HCT116 (cell line): ENCODE data around the gene ABCC9.

Source experiments
- POLR2A ChIP-seq: IDR thresholded peaks from 2 replicates; pipeline ENCODE4 v1.7.0; 2011; ENCODE audit warnings: borderline replicate concordance; ENCODE audit not compliant: insufficient read depth, insufficient read length; ENCODE audit errors: extremely low read depth
- POLR2AphosphoS5 ChIP-seq: IDR thresholded peaks from 2 replicates; pipeline ENCODE4 v1.6.1; 2011; ENCODE audit warnings: mild to moderate bottlenecking, low read depth, low read length, moderate library complexity
- RAD21 ChIP-seq: IDR thresholded peaks from 2 replicates; pipeline ENCODE4 v1.6.1; 2012; ENCODE audit warnings: low read depth, mild to moderate bottlenecking
- SIN3A ChIP-seq: IDR thresholded peaks from 2 replicates; pipeline ENCODE4 v1.6.1; 2012; ENCODE audit warnings: low read depth
- TF ChIP-seq, protein P1 (sequence below), 3 experiments: fragments of 200-600 bp in 1 of 3; sonication (generic) in 1 of 3; IDR thresholded peaks in 2 of 3; conservative IDR thresholded peaks in 1 of 3; 2 replicates each; pipeline ENCODE4 v1.5.1; 2012 to 2017; ENCODE audit warnings: low read depth in 2 of 3, low read length in 2 of 3, antibody characterized with exemption in 1 of 3, borderline replicate concordance in 1 of 3, control low read depth in 1 of 3, mild to moderate bottlenecking in 1 of 3, mixed read lengths in 1 of 3, mixed run types in 1 of 3, moderate library complexity in 1 of 3; ENCODE audit not compliant: insufficient read depth in 1 of 3
- TF ChIP-seq, protein P2 (sequence below): IDR thresholded peaks from 2 replicates; pipeline ENCODE4 v1.6.1; 2012

GRCh38 chr12:21941506-21942376 is 515 bp upstream of the ABCC9 start:
- no peak for TF ChIP-seq POLR2A
- TF ChIP-seq RAD21 = no peak
- TF ChIP-seq, protein P1, sequence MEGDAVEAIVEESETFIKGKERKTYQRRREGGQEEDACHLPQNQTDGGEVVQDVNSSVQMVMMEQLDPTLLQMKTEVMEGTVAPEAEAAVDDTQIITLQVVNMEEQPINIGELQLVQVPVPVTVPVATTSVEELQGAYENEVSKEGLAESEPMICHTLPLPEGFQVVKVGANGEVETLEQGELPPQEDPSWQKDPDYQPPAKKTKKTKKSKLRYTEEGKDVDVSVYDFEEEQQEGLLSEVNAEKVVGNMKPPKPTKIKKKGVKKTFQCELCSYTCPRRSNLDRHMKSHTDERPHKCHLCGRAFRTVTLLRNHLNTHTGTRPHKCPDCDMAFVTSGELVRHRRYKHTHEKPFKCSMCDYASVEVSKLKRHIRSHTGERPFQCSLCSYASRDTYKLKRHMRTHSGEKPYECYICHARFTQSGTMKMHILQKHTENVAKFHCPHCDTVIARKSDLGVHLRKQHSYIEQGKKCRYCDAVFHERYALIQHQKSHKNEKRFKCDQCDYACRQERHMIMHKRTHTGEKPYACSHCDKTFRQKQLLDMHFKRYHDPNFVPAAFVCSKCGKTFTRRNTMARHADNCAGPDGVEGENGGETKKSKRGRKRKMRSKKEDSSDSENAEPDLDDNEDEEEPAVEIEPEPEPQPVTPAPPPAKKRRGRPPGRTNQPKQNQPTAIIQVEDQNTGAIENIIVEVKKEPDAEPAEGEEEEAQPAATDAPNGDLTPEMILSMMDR (IDR thresholded peaks at IDR 0.05 in 2 of 3, conservative IDR thresholded peaks at IDR 0.05 in 1 of 3; ENCODE audit: borderline replicate concordance in 1 of 3, insufficient read depth in 1 of 3, low read depth in 2 of 3, low read length in 2 of 3) = no peak
- TF ChIP-seq, protein P2, sequence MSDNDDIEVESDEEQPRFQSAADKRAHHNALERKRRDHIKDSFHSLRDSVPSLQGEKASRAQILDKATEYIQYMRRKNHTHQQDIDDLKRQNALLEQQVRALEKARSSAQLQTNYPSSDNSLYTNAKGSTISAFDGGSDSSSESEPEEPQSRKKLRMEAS = no peak
- no peak for TF ChIP-seq SIN3A
- TF ChIP-seq POLR2AphosphoS5 = no peak
